GM19395 (cell line): ENCODE results near the gene FBXL5.
"Not testable (repeated sequence)": the region's sequence is repeated elsewhere in the genome, so short reads cannot be mapped to it uniquely, and the experiment has no call there.

Experiments used
- ATAC-seq: cut with Tn5 transposase; IDR thresholded peaks from one replicate; pipeline ENCODE4 v1.9.1; 2021; ENCODE audit warnings: mild to moderate bottlenecking, moderate library complexity; ENCODE audit not compliant: unreplicated experiment

The FBXL5 gene

GRCh38 chr4:15652191-15652590 is 3.0 kb downstream of the FBXL5 start:
- ATAC-seq = no peak

- ATAC-seq = no peak
These were observed 3.5 kb downstream of the FBXL5 start for GRCh38 chr4:15651676-15652075.

- ATAC-seq = peak; percentile 52
These were observed 5.1 kb downstream of the FBXL5 start for GRCh38 chr4:15649914-15650545.

- ATAC-seq = peak; percentile 71
These were observed 6.6 kb downstream of the FBXL5 start for GRCh38 chr4:15648600-15648999.

GRCh38 chr4:15638418-15638817 is 16.7 kb downstream of the FBXL5 start:
- ATAC-seq = no peak

GRCh38 chr4:15636818-15637217 is 18.3 kb downstream of the FBXL5 start:
- ATAC-seq = no peak

- ATAC-seq = not testable (repeated sequence)
These were observed 37.8 kb downstream of the FBXL5 start for GRCh38 chr4:15617407-15617806.

- not testable (repeated sequence) for ATAC-seq
These were observed 40.3 kb downstream of the FBXL5 start for GRCh38 chr4:15614891-15615290.

GRCh38 chr4:15612136-15612535 is 43.0 kb downstream of the FBXL5 start:
- ATAC-seq = no peak

- no peak for ATAC-seq
These were observed 44.3 kb downstream of the FBXL5 start for GRCh38 chr4:15610855-15611254.

- no peak for ATAC-seq
These were observed 49.6 kb downstream of the FBXL5 start for GRCh38 chr4:15605537-15605936.

- no peak for ATAC-seq
These were observed 53.3 kb downstream of the FBXL5 start for GRCh38 chr4:15601862-15602261.

- no peak for ATAC-seq
These were observed 55.0 kb downstream of the FBXL5 start for GRCh38 chr4:15600176-15600575.

GRCh38 chr4:15598644-15599043 is 56.5 kb downstream of the FBXL5 start:
- ATAC-seq = no peak

GRCh38 chr4:15592799-15593198 is 62.4 kb downstream of the FBXL5 start:
- ATAC-seq = no peak

GRCh38 chr4:15587649-15588048 is 67.5 kb downstream of the FBXL5 start:
- ATAC-seq = no peak

GRCh38 chr4:15586066-15586465 is 69.1 kb downstream of the FBXL5 start:
- no peak for ATAC-seq

- ATAC-seq = no peak
These were observed 69.8 kb downstream of the FBXL5 start for GRCh38 chr4:15585331-15585730.

GRCh38 chr4:15584785-15585184 is 70.4 kb downstream of the FBXL5 start:
- ATAC-seq = no peak

GRCh38 chr4:15577508-15577907 is 77.6 kb downstream of the FBXL5 start:
- ATAC-seq = no peak

GRCh38 chr4:15575966-15576365 is 79.2 kb downstream of the FBXL5 start:
- ATAC-seq = no peak

- no peak for ATAC-seq
These were observed 85.4 kb downstream of the FBXL5 start for GRCh38 chr4:15569746-15570145.

- ATAC-seq = no peak
These were observed 86.3 kb downstream of the FBXL5 start for GRCh38 chr4:15568821-15569220.
